ELF-1 (cell line): ENCODE data around the gene CACNG5.
"Not testable (repeated sequence)": the region's sequence is repeated elsewhere in the genome, so short reads cannot be mapped to it uniquely, and the experiment has no call there.

Experiments used
- DNase-seq: peaks from one replicate; pipeline ENCODE4 v3.0.0-alpha.2; 2016; ENCODE audit warnings: low read depth, low spot score

Gene CACNG5

DNA sequence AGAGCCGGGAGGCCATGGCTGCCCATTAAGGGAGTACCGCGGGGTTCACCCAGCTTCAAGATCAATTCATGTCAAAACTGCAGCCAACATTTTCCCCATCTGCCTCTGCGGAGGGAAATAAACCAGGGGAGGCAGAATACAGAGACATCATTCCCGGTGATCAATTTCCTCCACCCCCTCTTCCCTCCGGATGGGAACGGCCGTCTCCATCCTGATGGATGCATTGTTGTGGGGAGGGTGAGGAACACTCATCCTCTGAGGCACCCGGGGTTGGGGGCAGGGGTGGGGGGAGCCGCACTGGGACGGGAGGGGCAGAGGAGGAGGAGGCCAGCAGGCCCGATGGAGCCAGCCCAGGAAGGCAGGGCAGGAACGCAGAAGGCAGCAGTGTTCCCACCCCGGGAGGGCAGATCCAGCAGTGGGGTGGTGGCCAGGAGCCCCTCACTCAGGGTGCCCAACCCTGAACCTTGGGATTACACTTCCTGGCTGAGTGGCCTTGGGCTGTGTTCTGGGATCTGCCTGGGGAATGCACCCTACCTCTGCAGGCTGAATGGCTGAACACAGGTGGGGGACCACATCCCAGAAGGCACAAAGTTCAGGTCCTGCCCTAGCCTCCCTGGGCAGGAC, 14.2 kb downstream of the CACNG5 start:
- no peak for DNase-seq

DNA sequence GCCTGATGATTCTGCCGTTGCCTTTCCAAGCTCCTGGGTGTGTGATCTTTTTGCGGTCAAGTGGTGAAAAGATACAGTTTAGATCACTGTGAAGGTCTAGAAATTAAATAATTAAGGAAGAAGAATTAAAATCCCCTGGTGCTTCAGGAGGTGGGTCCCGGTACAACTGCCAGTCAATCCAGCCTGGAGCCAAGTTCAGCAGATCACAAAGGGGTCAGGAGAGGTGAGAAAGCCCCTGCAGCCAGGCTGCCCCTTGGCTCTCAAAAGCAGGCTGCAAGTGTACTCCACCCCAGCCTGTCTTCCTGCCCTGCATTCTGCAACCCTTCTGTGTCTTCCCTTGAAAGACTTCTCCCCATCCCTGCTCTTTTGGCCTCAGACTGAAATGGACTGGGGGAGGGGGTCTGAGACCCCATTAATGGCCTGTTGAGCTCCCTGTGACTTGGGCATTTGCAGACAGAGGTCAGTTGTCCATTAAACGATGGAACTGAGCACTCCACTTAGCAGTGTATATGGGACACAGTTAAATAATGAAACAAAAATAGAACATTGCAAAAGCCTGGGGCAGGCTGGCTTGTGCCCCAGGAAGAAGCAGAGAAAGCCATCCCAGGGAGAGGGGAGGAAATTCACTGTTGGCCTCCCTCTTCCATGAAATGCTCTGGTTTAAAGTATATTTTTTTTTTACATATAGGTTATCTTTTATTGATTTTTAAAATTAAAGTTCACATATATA, 15.1 kb downstream of the CACNG5 start:
- DNase-seq: no peak

DNA sequence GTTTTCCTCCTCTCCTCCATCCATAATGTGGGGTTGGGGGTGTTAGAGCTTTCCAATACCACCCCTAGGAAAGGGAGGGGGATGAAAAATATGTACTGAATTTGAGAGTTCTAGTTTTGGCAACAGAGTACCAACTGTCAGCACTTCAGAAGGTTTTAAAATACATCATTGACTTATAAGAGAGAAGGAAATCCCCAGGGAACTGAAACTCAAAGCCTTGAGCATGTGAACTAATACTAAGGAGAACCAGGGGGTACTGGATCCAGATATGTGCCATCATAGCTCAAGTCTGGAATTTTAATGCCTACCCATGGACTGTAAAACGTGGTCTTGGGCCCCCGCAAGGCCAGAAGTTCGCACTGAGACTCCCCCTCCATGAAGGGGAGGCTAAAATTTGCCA, 15.8 kb downstream of the CACNG5 start:
- DNase-seq: no peak

DNA sequence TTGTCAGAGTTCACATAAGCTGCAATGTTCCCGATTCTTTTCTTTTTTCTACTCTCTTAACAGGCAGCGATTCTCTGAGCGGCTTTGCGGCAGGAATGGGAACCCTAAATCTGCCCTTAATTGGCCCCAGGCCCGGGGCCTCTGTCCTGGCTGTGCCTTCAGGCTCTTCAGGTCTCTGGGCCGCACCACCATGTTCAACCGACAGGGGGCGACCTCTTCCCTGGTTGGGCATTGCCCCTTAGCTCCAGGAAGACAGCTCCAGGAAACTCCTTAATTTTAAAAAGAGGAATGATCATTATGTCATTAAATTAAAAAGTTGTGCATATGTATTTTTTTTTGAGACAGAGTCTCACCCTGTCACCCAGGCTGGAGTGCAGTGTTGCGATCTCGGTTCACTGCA, 20.3 kb downstream of the CACNG5 start:
- peak; percentile 22 for DNase-seq

DNA sequence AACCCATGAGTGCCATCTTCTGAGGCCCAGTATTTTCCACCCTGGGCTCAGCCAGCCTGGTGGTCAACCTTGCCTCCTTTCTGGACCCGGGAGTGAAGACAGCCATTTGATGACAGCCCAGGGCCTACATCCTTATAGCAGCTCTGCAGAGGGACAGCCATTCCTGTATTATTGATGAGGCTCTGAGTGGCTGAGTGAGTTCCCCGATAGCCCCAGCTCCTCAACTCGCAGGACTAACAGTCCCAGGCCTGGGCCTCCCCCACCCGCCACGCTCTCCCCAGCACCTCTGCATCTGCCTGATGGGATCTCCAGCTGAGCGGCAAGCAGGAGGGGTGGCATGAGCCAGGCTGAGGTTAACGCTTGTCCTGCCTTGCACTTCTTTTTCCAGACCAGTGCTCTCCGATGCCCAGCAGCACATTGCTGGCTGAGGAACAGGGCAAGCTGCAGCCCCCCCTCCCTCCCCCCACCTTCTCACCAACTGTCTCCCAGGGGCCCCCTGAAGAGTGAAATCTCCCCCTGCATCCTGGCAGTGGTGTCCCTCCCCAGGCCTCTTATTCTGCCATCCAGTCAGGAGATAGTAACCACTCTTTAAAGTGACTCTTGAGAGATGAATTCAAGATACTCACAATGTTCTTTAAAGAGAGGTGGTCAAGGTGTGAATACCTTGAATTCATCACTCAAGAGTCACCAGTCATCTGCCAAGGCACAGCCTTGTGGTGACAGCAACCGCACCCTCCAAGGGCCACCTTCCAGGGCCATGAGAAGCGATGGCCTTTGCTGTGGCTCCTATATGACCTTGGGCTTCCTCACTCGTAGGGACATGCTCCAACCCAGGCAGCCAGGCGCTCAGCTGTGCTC, 23.5 kb downstream of the CACNG5 start:
- no peak for DNase-seq

DNA sequence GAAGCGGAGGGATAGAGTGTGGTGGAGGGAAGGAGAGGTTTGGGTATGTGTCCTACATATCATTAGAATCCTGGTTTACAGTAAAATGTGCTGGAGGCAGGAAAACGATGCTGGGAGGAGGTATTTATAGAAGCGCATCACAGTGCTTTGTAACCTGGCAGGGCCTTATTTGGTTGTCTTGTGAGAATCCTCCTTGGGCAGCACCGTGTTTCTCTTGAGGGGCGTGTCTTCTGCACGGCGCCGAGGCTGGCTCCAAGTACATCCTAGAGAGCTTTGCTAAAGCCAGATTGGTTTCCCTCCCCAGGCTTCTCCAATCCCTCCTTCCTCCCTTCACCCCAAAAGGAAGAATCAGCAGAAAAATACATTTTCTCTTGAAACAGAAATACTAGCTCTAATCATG, 24.4 kb downstream of the CACNG5 start:
- no peak for DNase-seq

DNA sequence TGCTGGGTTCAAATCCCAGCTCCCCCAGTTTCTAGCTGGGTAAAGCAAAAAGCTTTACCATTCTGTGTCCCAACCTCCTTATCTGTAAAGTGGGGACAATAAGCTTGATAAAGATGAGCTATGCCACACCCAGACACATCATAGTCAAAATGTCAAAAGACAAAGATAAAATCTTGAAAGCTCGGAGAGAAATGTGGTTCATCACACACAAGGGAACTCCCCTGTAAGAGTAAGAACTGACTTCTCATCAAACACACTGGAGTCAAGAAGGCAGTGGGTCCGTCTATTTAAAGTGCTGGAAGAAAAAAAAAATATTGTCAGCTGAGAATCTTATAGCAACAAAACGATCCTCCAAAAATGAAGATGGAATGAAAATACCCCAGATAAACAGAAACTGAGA, 25.3 kb downstream of the CACNG5 start:
- no peak for DNase-seq

DNA sequence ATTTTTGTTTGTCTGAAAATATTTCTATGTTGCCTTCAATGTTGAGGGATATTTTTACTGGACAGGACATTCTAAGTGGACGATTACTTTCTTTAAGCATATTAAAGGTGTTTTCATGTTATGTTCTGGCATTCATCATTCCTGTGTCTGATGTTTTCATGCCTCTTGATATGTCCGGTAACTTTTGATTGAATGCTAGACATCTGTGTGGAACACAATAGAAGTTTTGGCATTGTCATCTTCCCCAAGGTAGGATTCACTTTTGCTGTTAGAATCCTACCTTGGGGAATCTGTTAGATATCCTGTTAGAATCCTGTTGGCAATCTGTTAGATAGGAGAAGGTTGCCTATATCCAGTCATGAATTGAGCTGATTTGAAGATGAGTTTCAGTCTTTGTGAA, 28.9 kb downstream of the CACNG5 start:
- DNase-seq: no peak

DNA sequence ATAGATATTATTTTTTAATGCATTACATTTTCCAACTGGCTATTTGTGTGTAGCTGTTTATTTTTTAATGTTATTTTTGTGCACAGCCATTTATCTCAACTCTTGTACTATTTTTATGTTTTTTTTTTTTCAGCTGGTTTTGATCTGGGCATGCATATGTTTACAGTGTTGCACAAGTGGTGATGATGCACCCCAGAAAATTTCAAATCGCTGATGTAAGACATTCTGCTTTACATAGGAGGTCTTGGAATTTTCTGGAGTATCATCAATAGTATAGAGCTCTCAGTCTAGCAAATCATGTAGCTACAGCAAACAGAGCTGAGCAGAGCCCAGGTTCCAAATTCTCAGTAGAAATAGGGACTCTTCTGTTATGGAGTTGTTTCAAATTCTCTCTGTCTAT, 30.2 kb downstream of the CACNG5 start:
- no peak for DNase-seq

DNA sequence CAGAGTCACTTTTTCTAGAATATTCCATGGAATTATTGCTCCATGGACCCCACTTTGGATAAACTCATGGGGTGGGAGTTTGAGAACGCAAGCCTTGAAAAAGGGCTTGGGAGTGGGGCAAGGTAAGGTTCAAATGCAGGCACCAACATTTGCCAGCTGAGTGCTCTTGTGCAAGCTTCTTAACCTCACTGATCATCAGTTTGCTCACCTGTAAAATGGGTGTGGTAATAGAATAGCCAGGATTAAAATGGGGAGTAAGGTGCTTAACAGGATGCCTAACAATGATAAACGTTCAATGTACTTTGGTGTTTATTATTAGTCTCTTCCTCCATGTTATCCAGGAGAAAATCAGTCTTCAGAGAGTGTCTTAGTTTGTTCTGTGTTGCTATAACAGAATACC, 39.0 kb downstream of the CACNG5 start:
- DNase-seq: no peak

DNA sequence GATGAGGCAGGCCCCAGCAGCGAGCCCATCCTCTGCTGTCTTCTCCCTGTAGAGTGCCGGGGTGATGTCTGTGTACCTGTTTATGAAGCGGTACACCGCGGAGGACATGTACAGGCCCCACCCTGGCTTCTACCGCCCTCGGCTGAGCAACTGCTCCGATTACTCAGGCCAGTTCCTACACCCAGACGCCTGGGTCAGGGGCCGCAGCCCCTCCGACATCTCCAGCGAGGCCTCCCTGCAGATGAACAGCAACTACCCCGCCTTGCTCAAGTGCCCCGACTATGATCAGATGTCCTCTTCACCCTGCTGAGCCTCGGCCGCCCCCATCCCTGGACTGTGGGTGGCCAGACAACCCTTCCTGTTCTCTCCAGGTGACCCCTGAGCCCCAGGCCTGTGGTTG, 50.0 kb downstream of the CACNG5 start:
- DNase-seq: no peak

DNA sequence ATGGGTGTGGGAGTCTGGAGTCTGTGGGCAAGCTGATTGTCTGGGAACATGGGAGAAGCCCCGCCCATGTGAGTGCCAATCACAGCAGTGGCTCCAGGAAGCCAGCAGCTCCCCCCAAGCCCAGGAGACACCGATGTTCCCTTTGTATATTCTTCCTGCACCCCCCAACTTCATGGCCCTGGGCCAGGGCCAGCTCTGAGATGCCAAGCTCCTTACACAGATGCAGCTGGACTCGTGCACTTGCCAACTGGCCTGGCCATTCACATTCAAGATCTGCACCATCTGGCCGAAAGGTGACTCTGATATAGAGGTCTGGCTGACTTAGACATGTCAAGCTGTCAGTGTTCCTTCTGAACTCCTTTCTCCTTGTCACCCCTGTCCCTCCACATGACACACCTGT, 50.5 kb downstream of the CACNG5 start:
- no peak for DNase-seq

DNA sequence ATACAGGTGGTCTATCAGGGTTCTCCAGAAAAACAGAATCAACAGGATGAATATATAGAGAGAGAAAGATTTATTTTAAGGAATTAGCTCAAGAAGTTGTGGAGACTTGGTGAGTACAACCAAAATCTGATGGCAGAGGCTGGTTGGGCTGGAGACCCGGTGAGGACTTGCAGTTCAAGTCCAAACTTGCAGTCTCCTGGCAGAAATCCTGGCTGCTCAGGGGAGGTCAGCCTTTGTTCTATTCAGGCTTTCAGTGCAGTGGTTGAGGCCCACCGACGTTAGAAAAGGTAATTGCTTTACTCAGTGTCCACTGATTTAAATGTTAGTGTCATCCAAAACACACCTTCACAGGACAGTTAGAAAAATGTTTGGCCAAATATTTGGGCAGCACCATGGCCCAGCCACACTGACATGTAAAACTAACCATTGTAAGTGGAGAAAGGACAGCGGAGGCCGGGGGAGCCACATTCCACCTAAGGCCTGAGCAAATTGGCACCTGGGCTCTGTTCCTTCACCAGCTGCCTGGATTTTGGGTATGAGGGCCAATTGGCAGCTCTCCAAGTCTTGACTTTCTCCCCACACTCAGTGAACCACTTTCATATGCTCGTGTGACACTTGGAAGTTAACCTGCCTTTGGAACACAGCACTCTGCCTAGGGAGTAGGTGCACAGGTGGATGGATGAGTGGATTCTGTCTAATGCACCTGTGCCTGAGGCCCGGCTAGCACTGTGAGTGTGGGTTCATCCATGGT, 54.7 kb downstream of the CACNG5 start:
- DNase-seq: no peak

DNA sequence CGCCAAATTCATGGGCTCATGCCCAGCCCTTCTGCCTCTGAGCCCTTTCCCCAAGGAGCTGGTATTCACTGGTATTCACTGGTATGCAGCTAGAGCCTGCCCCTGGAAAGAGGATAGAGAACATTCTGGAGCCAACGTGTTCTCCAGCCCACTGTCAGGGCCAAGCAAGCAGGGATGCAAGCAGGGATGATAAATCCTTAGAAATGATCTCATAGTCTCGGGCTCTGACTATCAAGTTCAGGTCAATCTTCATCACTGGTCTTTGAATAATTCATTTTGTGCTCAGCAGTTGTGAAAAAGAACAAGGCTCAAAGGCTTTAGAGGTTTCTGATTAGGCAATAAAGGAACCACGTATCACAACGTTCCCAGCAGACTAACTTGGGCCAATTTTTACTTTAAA, 57.3 kb downstream of the CACNG5 start:
- DNase-seq: no peak

DNA sequence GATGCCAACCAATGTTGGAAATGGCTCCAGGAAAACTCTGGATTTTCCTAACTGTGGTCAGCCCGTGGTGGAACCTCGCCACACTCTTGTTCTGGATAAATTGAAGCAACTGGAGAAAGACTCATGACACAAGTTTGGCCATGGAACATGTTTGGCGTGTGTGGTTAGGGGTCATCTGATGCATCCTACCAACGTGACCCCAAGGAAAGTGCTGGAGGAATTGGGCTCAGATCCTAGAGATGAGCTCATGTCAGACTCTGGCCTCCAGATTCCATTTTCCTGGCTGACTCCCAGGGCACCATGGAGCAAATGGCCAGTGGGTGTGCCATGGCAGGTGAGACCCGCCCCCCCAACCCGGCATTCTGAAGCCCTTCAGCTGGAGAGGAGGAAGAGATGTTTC, 58.5 kb downstream of the CACNG5 start:
- DNase-seq: no peak

DNA sequence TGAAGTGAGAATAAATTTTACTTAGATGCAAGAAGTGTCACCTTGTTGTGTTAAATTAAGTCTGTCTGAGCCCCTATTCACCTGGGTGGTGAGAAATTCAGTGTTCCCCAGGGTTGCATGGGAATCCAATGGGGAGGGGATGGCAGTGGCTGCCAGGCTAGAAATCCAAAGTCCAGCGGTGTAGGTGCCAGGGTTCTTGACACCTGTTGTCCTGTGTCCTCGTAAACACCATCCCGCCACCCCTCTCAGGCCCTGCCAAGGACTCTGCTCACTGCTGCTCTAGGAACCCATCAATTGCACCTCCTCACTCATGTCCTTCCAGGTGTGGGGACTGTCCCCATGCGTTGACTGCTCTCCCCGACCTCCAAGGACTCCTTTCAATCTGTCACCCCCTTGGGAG, 58.9 kb downstream of the CACNG5 start:
- no peak for DNase-seq

DNA sequence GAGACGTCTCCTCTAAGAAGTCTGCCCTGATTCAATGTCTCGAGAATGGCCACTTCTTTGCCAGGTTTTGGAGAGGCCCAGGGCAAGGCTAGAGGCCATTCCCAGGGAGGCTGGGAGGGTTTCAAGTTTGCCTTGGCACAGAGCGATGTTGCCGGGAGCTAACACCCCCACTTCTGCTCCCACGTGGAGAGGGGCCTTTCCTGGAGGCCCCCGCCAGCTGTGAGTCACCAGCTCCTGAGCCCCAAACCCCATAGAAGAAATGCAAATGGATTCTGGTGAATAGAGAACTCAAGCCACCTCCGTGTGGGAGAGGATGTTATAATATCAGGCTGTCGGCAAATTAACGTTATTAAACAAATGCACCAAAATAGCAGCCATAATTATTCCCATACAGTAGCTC, 62.2 kb downstream of the CACNG5 start:
- DNase-seq: no peak

DNA sequence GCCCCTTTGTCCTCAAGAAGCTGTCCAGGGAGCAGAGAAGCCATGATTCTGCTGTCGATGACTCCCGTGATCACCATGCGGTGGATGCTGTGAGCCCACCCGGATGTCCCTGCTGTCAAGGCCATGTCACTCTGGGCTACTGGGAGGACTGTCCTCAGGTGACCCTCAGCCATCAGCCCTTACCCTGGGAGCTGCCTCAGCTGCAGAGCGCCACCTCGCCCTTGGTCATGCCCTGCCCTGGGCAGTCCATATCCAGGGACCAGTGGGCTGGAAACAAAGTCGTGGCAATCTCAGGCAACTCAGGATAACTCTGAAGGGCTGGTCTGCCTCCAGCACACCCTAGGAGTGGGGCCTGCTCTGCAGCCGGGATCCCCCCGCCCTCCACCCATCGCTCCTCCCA, 63.6 kb downstream of the CACNG5 start:
- DNase-seq: no peak

DNA sequence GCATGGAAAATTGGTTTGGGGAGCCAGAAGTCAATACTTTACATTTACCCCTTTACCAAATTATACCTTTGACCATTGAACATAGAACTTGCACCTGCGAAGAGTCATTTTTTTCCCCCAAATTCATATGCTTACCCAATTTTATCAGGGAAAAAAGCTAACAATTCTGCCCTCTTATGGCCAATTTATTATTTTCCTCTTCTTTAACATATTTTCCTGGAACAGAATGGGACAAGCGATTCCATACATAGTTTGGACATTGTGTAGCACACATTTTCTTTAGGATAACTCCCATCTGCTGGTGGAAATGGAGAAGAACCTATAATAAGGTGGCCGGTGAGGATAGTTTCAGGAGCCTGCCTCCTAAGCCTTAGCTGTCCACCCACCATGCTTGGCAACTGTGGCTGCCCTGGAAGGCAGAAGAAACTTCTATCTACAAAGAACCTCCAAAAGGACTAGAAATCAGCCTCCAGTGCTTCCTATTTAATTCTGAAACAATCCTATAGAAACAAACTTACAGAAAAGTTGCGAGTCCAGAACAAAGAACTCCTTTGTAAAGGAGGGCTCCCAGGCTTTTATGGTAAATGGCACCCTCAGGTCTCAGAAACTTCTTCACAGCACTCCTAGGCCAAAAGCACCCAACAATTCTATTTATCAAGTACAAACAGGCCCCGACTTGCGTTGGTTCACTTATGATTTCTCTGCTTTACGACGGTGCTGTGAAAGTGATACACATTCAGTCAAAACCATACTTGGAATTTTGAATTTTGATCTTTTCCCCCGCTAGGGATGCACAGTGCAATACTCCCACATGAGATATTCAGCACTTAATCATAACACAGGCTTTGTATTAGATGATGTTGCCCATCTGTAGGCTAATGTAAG, 65.5 kb downstream of the CACNG5 start:
- DNase-seq: no peak

DNA sequence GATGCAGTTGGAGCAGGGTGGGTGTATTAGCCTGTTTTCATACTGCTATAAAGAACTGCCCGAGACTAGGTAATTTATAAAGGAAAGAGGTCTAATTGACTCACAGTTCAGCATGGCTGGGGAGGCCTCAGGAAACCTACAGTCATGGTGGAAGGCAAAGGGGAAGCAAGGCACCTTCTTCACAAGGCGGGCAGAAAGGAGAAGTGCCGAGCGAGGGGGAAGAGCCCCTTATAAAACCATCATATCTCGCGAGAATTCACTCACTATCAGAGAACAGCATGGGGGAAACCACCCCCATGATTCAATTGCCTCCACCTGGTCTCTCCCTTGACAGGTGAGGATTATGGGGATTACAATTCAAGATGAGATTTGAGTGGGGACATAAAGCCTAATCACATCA, 68.4 kb downstream of the CACNG5 start:
- not testable (repeated sequence) for DNase-seq

DNA sequence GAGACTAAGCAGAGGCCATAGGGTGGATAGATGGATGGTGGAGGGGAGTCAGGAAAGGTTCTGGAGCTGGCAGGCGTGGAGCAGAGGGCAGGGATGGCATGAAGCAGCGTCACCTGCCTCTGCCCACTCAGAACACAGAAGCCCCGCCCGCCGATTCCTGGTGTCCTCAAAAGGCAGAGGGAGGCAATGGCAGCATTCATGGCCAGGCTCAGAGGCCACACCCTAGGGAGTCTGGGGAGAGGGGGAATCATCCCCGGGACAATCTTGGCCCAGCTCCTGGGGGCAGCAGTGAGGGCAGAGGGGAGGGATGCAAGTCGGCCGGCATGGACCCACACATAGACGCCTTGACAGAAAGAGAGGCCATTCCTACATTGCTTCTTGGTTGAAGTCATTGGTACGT, 68.9 kb downstream of the CACNG5 start:
- DNase-seq: no peak
